Activated CD8-positive, alpha-beta memory T cell treated with anti-CD3 and anti-CD28 coated beads, Interleukin-2, amount 10 ng/mL, durations not matched to agents 7 days and 5 days (primary cell): ENCODE data around the gene TIMMDC1. TPM values are rescaled to one million over a fixed set of nuclear protein-coding genes. Genes with fewer than 3 reads are reported as not detected.
"Not testable (repeated sequence)": the region's sequence is repeated elsewhere in the genome, so short reads cannot be mapped to it uniquely, and the experiment has no call there.

ENCODE experiments used
- ATAC-seq: fragments of 150-1000 bp; cut with Tn5 transposase; one replicate; pipeline ENCODE4 v1.10.0; 2021; ENCODE audit warnings: moderate library complexity
- CTCF ChIA-PET: fragments of 350-600 bp; sonication (Branson Sonifier 250); formaldehyde crosslinking; loops from one replicate; lab custom pipeline; 2021; ENCODE audit warnings: antibody characterized with exemption; lab: Charles Lee
- DNase-seq: peaks from one replicate; pipeline ENCODE4 v3.0.0-alpha.2; 2020
- H3K27ac Mint-ChIP-seq: one replicate; pipeline ENCODE4 v1.8.0; 2021; ENCODE audit warnings: mild to moderate bottlenecking, mixed read lengths
- H3K27me3 Mint-ChIP-seq: one replicate; pipeline ENCODE4 v1.8.0; 2021; ENCODE audit warnings: mixed read lengths
- H3K36me3 Mint-ChIP-seq: one replicate; pipeline ENCODE4 v1.8.0; 2021; ENCODE audit warnings: mild to moderate bottlenecking, mixed read lengths
- H3K4me1 Mint-ChIP-seq: one replicate; pipeline ENCODE4 v1.8.0; 2021; ENCODE audit warnings: mixed read lengths
- H3K4me3 Mint-ChIP-seq: one replicate; pipeline ENCODE4 v1.8.0; 2021; ENCODE audit warnings: mild to moderate bottlenecking, moderate library complexity, mixed read lengths
- H3K9me3 Mint-ChIP-seq: one replicate; pipeline ENCODE4 v1.8.0; 2022; ENCODE audit warnings: low read depth, mixed read lengths
- total RNA-seq, 2 experiments: library from RNA; stranded (reverse); gene quantifications; one replicate each; pipeline ENCODE4 v1.2.3, GENCODE V29; 2021

Gene TIMMDC1
- total RNA-seq, 2 experiments from 2014 or later, result 69.8 to 82.8 TPM

- no peak for ATAC-seq
- no peaks in the 10 kb centered on the region for H3K9me3 Mint-ChIP-seq
- no peak overlapping the region for H3K4me3 Mint-ChIP-seq
- H3K36me3 Mint-ChIP-seq, result peaks cover 54% of the 10 kb centered on the region
- CTCF ChIA-PET, result interaction anchor here (1.0 to 1.4 kb wide), 2 partner anchors 10 to 12 kb away, joined by 3 read pairs; no protein-coding TSS in a partner anchor
- no peaks in the 10 kb centered on the region for H3K27me3 Mint-ChIP-seq
- H3K4me1 Mint-ChIP-seq, result peaks cover 28% of the 10 kb centered on the region
- DNase-seq, result no peak
- H3K27ac Mint-ChIP-seq, result no peak overlapping the region
Observed at GRCh38 chr3:119550192-119550910, 52.0 kb downstream of the TIMMDC1 start.

- H3K9me3 Mint-ChIP-seq, result no peaks in the 10 kb centered on the region
- peaks cover 40% of the 10 kb centered on the region for H3K4me1 Mint-ChIP-seq
- peaks cover 55% of the 10 kb centered on the region for H3K36me3 Mint-ChIP-seq
- H3K27ac Mint-ChIP-seq, result no peak overlapping the region
- CTCF ChIA-PET, result interaction anchor here (0.7 kb wide), 1 partner anchor 501 kb away, joined by 3 read pairs; no protein-coding TSS in a partner anchor
- no peak overlapping the region for H3K4me3 Mint-ChIP-seq
- no peak for DNase-seq
- no peak for ATAC-seq
- H3K27me3 Mint-ChIP-seq, result no peaks in the 10 kb centered on the region
Observed at GRCh38 chr3:119551598-119551997, 53.3 kb downstream of the TIMMDC1 start.

- H3K9me3 Mint-ChIP-seq, H3K27me3 Mint-ChIP-seq, CTCF ChIA-PET, H3K4me3 Mint-ChIP-seq, H3K27ac Mint-ChIP-seq, ATAC-seq, DNase-seq: not testable (repeated sequence)
- Mint-ChIP-seq H3K4me1 (peaks cover 54% of the 10 kb centered on the region), H3K36me3 (peaks cover 62% of the 10 kb centered on the region)
Observed at GRCh38 chr3:119552928-119553327, 54.6 kb downstream of the TIMMDC1 start.

GRCh38 chr3:119553823-119554415 lies 55.6 kb downstream of the TIMMDC1 start:
- no peak overlapping the region for H3K27ac Mint-ChIP-seq
- no peak overlapping the region for H3K4me3 Mint-ChIP-seq
- no peaks in the 10 kb centered on the region for H3K9me3 Mint-ChIP-seq
- H3K27me3 Mint-ChIP-seq, result no peaks in the 10 kb centered on the region
- H3K36me3 Mint-ChIP-seq, result peaks cover 66% of the 10 kb centered on the region
- CTCF ChIA-PET, result interaction anchor here (1.7 kb wide), 1 partner anchor 86 kb away, joined by 3 read pairs; no protein-coding TSS in a partner anchor
- DNase-seq (no peak), ATAC-seq (no peak)
- H3K4me1 Mint-ChIP-seq, result peaks cover 60% of the 10 kb centered on the region

- H3K4me1 Mint-ChIP-seq, result peaks cover 68% of the 10 kb centered on the region
- H3K9me3 Mint-ChIP-seq, result no peaks in the 10 kb centered on the region
- peak overlapping the region; percentile 24 for H3K27ac Mint-ChIP-seq
- H3K36me3 Mint-ChIP-seq, result peaks cover 58% of the 10 kb centered on the region
- ATAC-seq, result no peak
- CTCF ChIA-PET, result interaction anchor here (1.1 to 1.7 kb wide), 2 partner anchors 87 to 126 kb away, joined by 3 read pairs; no protein-coding TSS in a partner anchor
- H3K27me3 Mint-ChIP-seq, result no peaks in the 10 kb centered on the region
- DNase-seq, result no peak
- H3K4me3 Mint-ChIP-seq, result peak overlapping the region; percentile 81
Observed at GRCh38 chr3:119555309-119555735, 57.0 kb downstream of the TIMMDC1 start.

- peaks cover 53% of the 10 kb centered on the region for H3K36me3 Mint-ChIP-seq
- ATAC-seq (no peak), DNase-seq (no peak)
- no peaks in the 10 kb centered on the region for H3K27me3 Mint-ChIP-seq
- peak overlapping the region; percentile 47 for H3K27ac Mint-ChIP-seq
- peak overlapping the region; percentile 81 for H3K4me3 Mint-ChIP-seq
- CTCF ChIA-PET, result interaction anchor here (1.0 to 1.1 kb wide), 2 partner anchors 93 to 125 kb away, joined by 3 read pairs; partner anchors contain the start of gene TMEM39A
- H3K4me1 Mint-ChIP-seq, result peaks cover 68% of the 10 kb centered on the region
- no peaks in the 10 kb centered on the region for H3K9me3 Mint-ChIP-seq
Observed at GRCh38 chr3:119555929-119556328, 57.6 kb downstream of the TIMMDC1 start.

- ATAC-seq (no peak), DNase-seq (no peak)
- CTCF ChIA-PET, result interaction anchor here (1.1 to 1.4 kb wide), 2 partner anchors 9 to 16 kb away, joined by 3 read pairs; no protein-coding TSS in a partner anchor
- no peaks in the 10 kb centered on the region for H3K27me3 Mint-ChIP-seq
- peaks cover 75% of the 10 kb centered on the region for H3K4me1 Mint-ChIP-seq
- H3K9me3 Mint-ChIP-seq, result no peaks in the 10 kb centered on the region
- H3K27ac Mint-ChIP-seq, result peak overlapping the region; percentile 80
- H3K36me3 Mint-ChIP-seq, result peaks cover 42% of the 10 kb centered on the region
- peak overlapping the region; percentile 81 for H3K4me3 Mint-ChIP-seq
Observed at GRCh38 chr3:119557192-119557876, 59.0 kb downstream of the TIMMDC1 start.

- DNase-seq (peak; percentile 77), ATAC-seq (peak; percentile 14)
- H3K36me3 Mint-ChIP-seq, result peaks cover 39% of the 10 kb centered on the region
- H3K27ac Mint-ChIP-seq, result peak overlapping the region; percentile 80
- CTCF ChIA-PET, result interaction anchor here (1.1 to 1.4 kb wide), 3 partner anchors 10 to 97 kb away, joined by 3 read pairs; no protein-coding TSS in a partner anchor
- no peaks in the 10 kb centered on the region for H3K27me3 Mint-ChIP-seq
- H3K4me1 Mint-ChIP-seq, result peaks cover 78% of the 10 kb centered on the region
- no peaks in the 10 kb centered on the region for H3K9me3 Mint-ChIP-seq
- H3K4me3 Mint-ChIP-seq, result peak overlapping the region; percentile 81
Observed at GRCh38 chr3:119557877-119558269, 59.5 kb downstream of the TIMMDC1 start.

- DNase-seq (no peak), ATAC-seq (no peak)
- CTCF ChIA-PET, result interaction anchor here (0.7 to 2.2 kb wide), 13 partner anchors 11 to 122 kb away, joined by 3 to 14 read pairs (median 5); partner anchors contain the start of genes ADPRH, TIMMDC1 and TMEM39A
- H3K27ac Mint-ChIP-seq, result peak overlapping the region; percentile 80
- peaks cover 75% of the 10 kb centered on the region for H3K4me1 Mint-ChIP-seq
- H3K27me3 Mint-ChIP-seq, result no peaks in the 10 kb centered on the region
- peaks cover 38% of the 10 kb centered on the region for H3K36me3 Mint-ChIP-seq
- H3K4me3 Mint-ChIP-seq, result peak overlapping the region; percentile 81
- no peaks in the 10 kb centered on the region for H3K9me3 Mint-ChIP-seq
Observed at GRCh38 chr3:119558626-119559317, 60.4 kb downstream of the TIMMDC1 start.

- DNase-seq, result peak; percentile 90
- Mint-ChIP-seq H3K27me3 (no peaks in the 10 kb centered on the region), H3K4me3 (peak within 1 kb of the TSS; percentile 81), H3K9me3 (no peaks in the 10 kb centered on the region), H3K4me1 (peaks cover 69% of the 10 kb centered on the region), H3K27ac (peak within 1 kb of the TSS; percentile 80), H3K36me3 (peaks cover 39% of the 10 kb centered on the region)
- peak; percentile 85 for ATAC-seq
- CTCF ChIA-PET, result interaction anchor here (0.7 to 2.2 kb wide), 18 partner anchors 9 to 122 kb away, joined by 3 to 14 read pairs (median 4); partner anchors contain the start of genes ADPRH, TIMMDC1 and TMEM39A
Observed at GRCh38 chr3:119559441-119559963, 61.2 kb downstream of the TIMMDC1 start, which contains the start of gene CD80. Gene CD80, minus strand, starts transcription at chr3:119559614. Its CDS starts 1,886 bp downstream, at chr3:119557728.

- CTCF ChIA-PET, result interaction anchor here (0.7 to 2.2 kb wide), 13 partner anchors 9 to 121 kb away, joined by 3 to 14 read pairs (median 5); partner anchors contain the start of genes ADPRH, TIMMDC1 and TMEM39A
- peak overlapping the region; percentile 81 for H3K4me3 Mint-ChIP-seq
- H3K36me3 Mint-ChIP-seq, result peaks cover 36% of the 10 kb centered on the region
- peaks cover 62% of the 10 kb centered on the region for H3K4me1 Mint-ChIP-seq
- ATAC-seq (no peak), DNase-seq (no peak)
- H3K27me3 Mint-ChIP-seq, result no peaks in the 10 kb centered on the region
- no peaks in the 10 kb centered on the region for H3K9me3 Mint-ChIP-seq
- peak overlapping the region; percentile 80 for H3K27ac Mint-ChIP-seq
Observed at GRCh38 chr3:119560160-119560559, 61.8 kb downstream of the TIMMDC1 start.
